AG09319 (cell line): ENCODE measurements around the gene GLT8D1.

ENCODE experiments used
- DNase-seq: peaks from one replicate; pipeline ENCODE4 v3.0.0-alpha.2; 2010; ENCODE audit warnings: low read depth; ENCODE audit errors: extremely low read depth
- CTCF ChIP-seq: IDR thresholded peaks from 2 replicates; pipeline ENCODE4 v1.5.1; 2011; ENCODE audit warnings: low read depth, mild to moderate bottlenecking, inconsistent platforms, low read length, moderate library complexity

Gene GLT8D1

GRCh38 chr3:52705688-52706686 is at the start of gene GLT8D1, which contains the start of gene SPCS1:
GLT8D1 (minus strand) TSS chr3:52705791; CDS start chr3:52700460, 5,331 bp downstream.
SPCS1 (plus strand) TSS chr3:52706106; CDS start chr3:52706247, 141 bp downstream.
- peak; percentile 49 for DNase-seq
- no peak for TF ChIP-seq CTCF

GRCh38 chr3:52754373-52754772 is 48.8 kb upstream of the GLT8D1 start:
- TF ChIP-seq CTCF, result no peak
- no peak for DNase-seq

- no peak for TF ChIP-seq CTCF
- no peak for DNase-seq
These were observed 46.6 kb upstream of the GLT8D1 start for GRCh38 chr3:52752045-52752660.

- DNase-seq, result no peak
- no peak for TF ChIP-seq CTCF
These were observed 38.1 kb upstream of the GLT8D1 start for GRCh38 chr3:52743721-52744120.

GRCh38 chr3:52743152-52743551 is 37.6 kb upstream of the GLT8D1 start:
- TF ChIP-seq CTCF, result no peak
- DNase-seq, result no peak

GRCh38 chr3:52742418-52743041 is 36.9 kb upstream of the GLT8D1 start:
- DNase-seq, result no peak
- peak; percentile 46 for TF ChIP-seq CTCF
